Measurements from ENCODE around the gene PROSER3. TPM values are rescaled to one million over a fixed set of nuclear protein-coding genes. Genes with fewer than 3 reads are reported as not detected.
"Not testable (repeated sequence)": the region's sequence is repeated elsewhere in the genome, so short reads cannot be mapped to it uniquely, and the experiment has no call there.

The PROSER3 gene
- total RNA-seq, 1 donor from 2014 or later = 39.5 TPM

- no peak for DNase-seq (ENCODE audit: low spot score)
- intact Hi-C loops (cut with micrococcal nuclease) = loop anchor here (5.0 kb wide), 1 partner anchor 208 kb away; the partner anchor contains the start of gene TMEM147
- peak overlapping the region; percentile 63 for H3K4me3 Mint-ChIP-seq
- H3K27me3 Mint-ChIP-seq (ENCODE audit: insufficient read depth) = no peaks in the 10 kb centered on the region
- H3K27ac Mint-ChIP-seq = no peak overlapping the region
- no peaks in the 10 kb centered on the region for H3K9me3 Mint-ChIP-seq
- peaks cover 33% of the 10 kb centered on the region for H3K4me1 Mint-ChIP-seq (ENCODE audit: low read depth)
- H3K36me3 Mint-ChIP-seq (ENCODE audit: low read depth) = peaks cover 19% of the 10 kb centered on the region
These were observed 2.8 kb upstream of the PROSER3 start for GRCh38 chr19:35755131-35755549.

GRCh38 chr19:35755550-35756376, 2.2 kb upstream of the PROSER3 start:
- H3K36me3 Mint-ChIP-seq (ENCODE audit: low read depth) = peaks cover 19% of the 10 kb centered on the region
- peak; percentile 44 for DNase-seq (ENCODE audit: low spot score)
- peaks cover 29% of the 10 kb centered on the region for H3K4me1 Mint-ChIP-seq (ENCODE audit: low read depth)
- H3K27me3 Mint-ChIP-seq (ENCODE audit: insufficient read depth) = no peaks in the 10 kb centered on the region
- intact Hi-C loops (cut with micrococcal nuclease) = loop anchor here (5.0 kb wide), 1 partner anchor 208 kb away; the partner anchor contains the start of gene TMEM147
- H3K4me3 Mint-ChIP-seq = peak overlapping the region; percentile 63
- no peak overlapping the region for H3K27ac Mint-ChIP-seq
- no peaks in the 10 kb centered on the region for H3K9me3 Mint-ChIP-seq

- DNase-seq (ENCODE audit: low spot score) = no peak
- Mint-ChIP-seq H3K36me3 (ENCODE audit: low read depth) (peaks cover 19% of the 10 kb centered on the region), H3K27ac (peak within 1 kb of the TSS; percentile 90), H3K4me3 (peak within 1 kb of the TSS; percentile 89), H3K27me3 (ENCODE audit: insufficient read depth) (no peaks in the 10 kb centered on the region), H3K4me1 (ENCODE audit: low read depth) (peaks cover 29% of the 10 kb centered on the region), H3K9me3 (no peaks in the 10 kb centered on the region)
- intact Hi-C loops (cut with micrococcal nuclease) = loop anchor here (5.0 kb wide), 1 partner anchor 209 kb away; the partner anchor contains the start of gene TMEM147
These were observed 1.4 kb upstream of the PROSER3 start, which contains the start of gene HSPB6 for GRCh38 chr19:35756377-35757230. TSS of gene HSPB6 (minus strand) at chr19:35757029. CDS start at chr19:35757008, 21 bp downstream.

GRCh38 chr19:35757231-35757748, 686 bp upstream of the PROSER3 start:
- Mint-ChIP-seq H3K36me3 (ENCODE audit: low read depth) (peaks cover 24% of the 10 kb centered on the region), H3K27me3 (ENCODE audit: insufficient read depth) (no peaks in the 10 kb centered on the region), H3K9me3 (no peaks in the 10 kb centered on the region), H3K4me3 (peak overlapping the region; percentile 89), H3K4me1 (ENCODE audit: low read depth) (peaks cover 29% of the 10 kb centered on the region), H3K27ac (peak overlapping the region; percentile 90)
- intact Hi-C loops (cut with micrococcal nuclease) = loop anchor here (5.0 kb wide), 1 partner anchor 210 kb away; the partner anchor contains the start of gene TMEM147
- DNase-seq (ENCODE audit: low spot score) = no peak

GRCh38 chr19:35759697-35760096, 1.7 kb downstream of the PROSER3 start:
- Mint-ChIP-seq H3K4me1 (ENCODE audit: low read depth) (peaks cover 28% of the 10 kb centered on the region), H3K36me3 (ENCODE audit: low read depth) (peaks cover 18% of the 10 kb centered on the region), H3K9me3 (no peaks in the 10 kb centered on the region), H3K27ac (peak overlapping the region; percentile 63), H3K27me3 (ENCODE audit: insufficient read depth) (no peaks in the 10 kb centered on the region), H3K4me3 (peak overlapping the region; percentile 89)
- no peak for DNase-seq (ENCODE audit: low spot score)
- intact Hi-C loops (cut with micrococcal nuclease) = loop anchor here (2.0 to 5.0 kb wide), 2 partner anchors 57 to 212 kb away; partner anchors contain the start of gene TMEM147

GRCh38 chr19:35760711-35761349, 2.9 kb downstream of the PROSER3 start:
- no peak overlapping the region for H3K4me3 Mint-ChIP-seq

GRCh38 chr19:35764432-35765315, 6.7 kb downstream of the PROSER3 start:
- DNase-seq (ENCODE audit: low spot score) = no peak
- Mint-ChIP-seq H3K9me3 (no peaks in the 10 kb centered on the region), H3K27ac (no peak overlapping the region), H3K4me1 (ENCODE audit: low read depth) (peaks cover under 1% of the 10 kb centered on the region), H3K4me3 (no peak overlapping the region), H3K36me3 (ENCODE audit: low read depth) (peaks cover 24% of the 10 kb centered on the region), H3K27me3 (ENCODE audit: insufficient read depth) (no peaks in the 10 kb centered on the region)
- intact Hi-C loops (cut with micrococcal nuclease) = no loop called here

More at GRCh38 chr19:35760711-35761349, 2.9 kb downstream of the PROSER3 start:
- Mint-ChIP-seq H3K27ac (no peak overlapping the region), H3K9me3 (no peaks in the 10 kb centered on the region), H3K4me1 (ENCODE audit: low read depth) (peaks cover 23% of the 10 kb centered on the region), H3K27me3 (ENCODE audit: insufficient read depth) (no peaks in the 10 kb centered on the region), H3K36me3 (ENCODE audit: low read depth) (peaks cover 16% of the 10 kb centered on the region)
- intact Hi-C loops (cut with micrococcal nuclease) = no loop called here
- DNase-seq (ENCODE audit: low spot score) = no peak

- intact Hi-C loops (cut with micrococcal nuclease) = no loop called here
- Mint-ChIP-seq H3K36me3 (ENCODE audit: low read depth) (peaks cover 22% of the 10 kb centered on the region), H3K4me3 (no peak overlapping the region), H3K9me3 (no peaks in the 10 kb centered on the region), H3K4me1 (ENCODE audit: low read depth) (no peaks in the 10 kb centered on the region), H3K27ac (no peak overlapping the region), H3K27me3 (ENCODE audit: insufficient read depth) (no peaks in the 10 kb centered on the region)
- DNase-seq (ENCODE audit: low spot score) = no peak
These were observed 8.7 kb downstream of the PROSER3 start for GRCh38 chr19:35766571-35767104.

GRCh38 chr19:35767288-35768081, 9.5 kb downstream of the PROSER3 start:
- H3K27ac Mint-ChIP-seq = no peak overlapping the region
- H3K27me3 Mint-ChIP-seq (ENCODE audit: insufficient read depth) = no peaks in the 10 kb centered on the region
- H3K4me1 Mint-ChIP-seq (ENCODE audit: low read depth) = no peaks in the 10 kb centered on the region

GRCh38 chr19:35768082-35768421, 10.1 kb downstream of the PROSER3 start:
- Mint-ChIP-seq H3K27ac (no peak overlapping the region), H3K36me3 (ENCODE audit: low read depth) (peaks cover 17% of the 10 kb centered on the region), H3K27me3 (ENCODE audit: insufficient read depth) (no peaks in the 10 kb centered on the region), H3K9me3 (no peaks in the 10 kb centered on the region), H3K4me1 (ENCODE audit: low read depth) (no peaks in the 10 kb centered on the region), H3K4me3 (no peak overlapping the region)
- no peak for DNase-seq (ENCODE audit: low spot score)
- intact Hi-C loops (cut with micrococcal nuclease) = no loop called here

More at GRCh38 chr19:35767288-35768081, 9.5 kb downstream of the PROSER3 start:
- no peaks in the 10 kb centered on the region for H3K9me3 Mint-ChIP-seq
- intact Hi-C loops (cut with micrococcal nuclease) = no loop called here
- H3K4me3 Mint-ChIP-seq = no peak overlapping the region
- DNase-seq (ENCODE audit: low spot score) = no peak
- peaks cover 17% of the 10 kb centered on the region for H3K36me3 Mint-ChIP-seq (ENCODE audit: low read depth)

- H3K4me1 Mint-ChIP-seq (ENCODE audit: low read depth) = peaks cover 24% of the 10 kb centered on the region
- H3K27ac Mint-ChIP-seq; H3K9me3 Mint-ChIP-seq; intact Hi-C loops (cut with micrococcal nuclease); H3K36me3 Mint-ChIP-seq (ENCODE audit: low read depth); H3K4me3 Mint-ChIP-seq; H3K27me3 Mint-ChIP-seq (ENCODE audit: insufficient read depth); DNase-seq (ENCODE audit: low spot score): not testable (repeated sequence)
These were observed 14.4 kb downstream of the PROSER3 start for GRCh38 chr19:35772362-35772761.

Measured in activated T-helper 1 cell treated with anti-CD3 and anti-CD28 coated beads, Interleukin-12 subunit alpha, Interleukin-12 subunit beta, Interleukin-2, Interleukin-4 antibody, amounts not matched to agents 30 ng/mL and 10 ng/mL and 1 ng/mL, durations not matched to agents 14 hours and 24 hours and 36 hours (primary cell).